ENCODE results near the gene ALG14.

- TF ChIP-seq, protein P1, sequence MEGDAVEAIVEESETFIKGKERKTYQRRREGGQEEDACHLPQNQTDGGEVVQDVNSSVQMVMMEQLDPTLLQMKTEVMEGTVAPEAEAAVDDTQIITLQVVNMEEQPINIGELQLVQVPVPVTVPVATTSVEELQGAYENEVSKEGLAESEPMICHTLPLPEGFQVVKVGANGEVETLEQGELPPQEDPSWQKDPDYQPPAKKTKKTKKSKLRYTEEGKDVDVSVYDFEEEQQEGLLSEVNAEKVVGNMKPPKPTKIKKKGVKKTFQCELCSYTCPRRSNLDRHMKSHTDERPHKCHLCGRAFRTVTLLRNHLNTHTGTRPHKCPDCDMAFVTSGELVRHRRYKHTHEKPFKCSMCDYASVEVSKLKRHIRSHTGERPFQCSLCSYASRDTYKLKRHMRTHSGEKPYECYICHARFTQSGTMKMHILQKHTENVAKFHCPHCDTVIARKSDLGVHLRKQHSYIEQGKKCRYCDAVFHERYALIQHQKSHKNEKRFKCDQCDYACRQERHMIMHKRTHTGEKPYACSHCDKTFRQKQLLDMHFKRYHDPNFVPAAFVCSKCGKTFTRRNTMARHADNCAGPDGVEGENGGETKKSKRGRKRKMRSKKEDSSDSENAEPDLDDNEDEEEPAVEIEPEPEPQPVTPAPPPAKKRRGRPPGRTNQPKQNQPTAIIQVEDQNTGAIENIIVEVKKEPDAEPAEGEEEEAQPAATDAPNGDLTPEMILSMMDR (IDR thresholded peaks at IDR 0.05) = no peak
- TF ChIP-seq POLR2A (IDR thresholded peaks at IDR 0.05) = no peak
These were observed 90.4 kb downstream of the ALG14 start for GRCh38 chr1:94982398-94982797.
